NCI-H128 (cell line): ENCODE measurements around the gene CELF1.

Source experiments
- DNase-seq: peaks from one replicate; lab custom pipeline; 2025; ENCODE audit not compliant: unreplicated experiment; lab: John Stamatoyannopoulos, UW

Gene CELF1

DNA sequence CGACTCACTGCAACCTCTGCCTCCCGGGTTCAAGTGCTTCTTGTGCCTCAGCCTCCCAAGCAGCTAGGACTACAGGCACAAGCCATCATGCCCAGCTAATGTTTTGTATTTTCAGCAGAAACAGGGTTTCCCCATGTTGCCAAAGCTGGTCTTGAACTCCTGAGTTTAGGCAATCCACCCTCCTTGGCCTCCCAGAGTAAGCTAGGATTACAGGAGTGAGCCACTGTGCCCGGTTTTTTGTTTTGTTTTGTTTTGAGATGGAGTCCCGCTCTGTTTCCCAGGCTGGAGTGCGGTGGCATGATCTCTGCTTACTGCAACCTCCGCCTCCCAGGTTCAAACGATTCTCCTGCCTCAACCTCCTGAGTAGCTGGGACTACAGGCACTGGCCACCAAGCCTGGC, 41.0 kb downstream of the CELF1 start:
- no peak for DNase-seq

DNA sequence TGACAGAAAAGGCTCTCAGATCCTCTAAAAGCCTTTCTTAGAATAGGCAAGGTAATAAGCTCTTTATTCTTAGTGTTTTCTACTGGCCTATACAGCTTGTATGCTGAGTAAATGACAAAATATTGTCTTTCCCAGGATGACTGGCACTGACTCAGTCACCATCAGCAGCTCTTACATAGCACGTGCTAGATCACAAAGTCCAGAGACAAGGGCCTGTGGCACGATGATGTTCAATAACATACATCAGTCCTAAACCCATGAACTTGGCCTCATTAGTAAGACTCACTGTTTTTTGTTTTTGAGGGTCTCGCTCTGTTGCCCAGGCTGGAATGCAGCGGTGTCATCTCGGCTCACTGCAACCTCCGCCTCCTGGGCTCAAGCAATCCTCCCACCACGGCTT, 42.7 kb downstream of the CELF1 start:
- no peak for DNase-seq

- no peak for DNase-seq
Observed at GRCh38 chr11:47509077-47509536, 43.8 kb downstream of the CELF1 start.

DNA sequence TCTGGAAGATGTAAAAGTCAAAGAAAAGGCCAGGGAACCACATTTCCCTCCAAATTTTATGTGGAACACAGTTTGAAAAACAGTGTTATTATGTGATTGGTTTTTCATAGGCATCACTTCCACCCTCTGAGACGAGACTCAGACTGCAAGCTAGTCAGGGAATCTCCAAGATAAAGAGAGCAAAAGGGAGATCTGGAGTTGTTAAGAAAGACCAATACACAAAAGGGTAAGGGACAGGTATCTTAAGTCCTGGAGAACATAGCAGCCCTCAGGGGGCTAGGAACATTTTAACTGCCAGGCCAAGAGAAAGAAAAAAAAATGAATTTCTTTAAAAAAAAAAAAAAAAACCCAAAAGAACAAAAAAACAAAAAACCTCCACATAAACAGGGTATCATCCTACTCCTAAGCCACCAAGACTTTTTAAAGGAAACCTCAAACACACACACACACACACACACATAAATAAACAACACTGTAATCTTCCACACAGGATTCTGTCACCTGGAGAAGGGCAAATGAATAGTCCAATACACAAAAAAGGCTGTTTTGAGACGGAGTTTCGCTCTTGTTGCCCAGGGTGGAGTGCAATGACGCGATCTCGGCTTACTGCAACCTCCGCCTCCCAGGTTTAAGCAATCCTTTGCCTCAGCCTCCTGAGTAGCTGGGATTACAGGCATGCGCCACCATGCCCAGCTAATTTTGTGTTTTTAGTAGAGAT, 44.5 kb downstream of the CELF1 start:
- DNase-seq = no peak

DNA sequence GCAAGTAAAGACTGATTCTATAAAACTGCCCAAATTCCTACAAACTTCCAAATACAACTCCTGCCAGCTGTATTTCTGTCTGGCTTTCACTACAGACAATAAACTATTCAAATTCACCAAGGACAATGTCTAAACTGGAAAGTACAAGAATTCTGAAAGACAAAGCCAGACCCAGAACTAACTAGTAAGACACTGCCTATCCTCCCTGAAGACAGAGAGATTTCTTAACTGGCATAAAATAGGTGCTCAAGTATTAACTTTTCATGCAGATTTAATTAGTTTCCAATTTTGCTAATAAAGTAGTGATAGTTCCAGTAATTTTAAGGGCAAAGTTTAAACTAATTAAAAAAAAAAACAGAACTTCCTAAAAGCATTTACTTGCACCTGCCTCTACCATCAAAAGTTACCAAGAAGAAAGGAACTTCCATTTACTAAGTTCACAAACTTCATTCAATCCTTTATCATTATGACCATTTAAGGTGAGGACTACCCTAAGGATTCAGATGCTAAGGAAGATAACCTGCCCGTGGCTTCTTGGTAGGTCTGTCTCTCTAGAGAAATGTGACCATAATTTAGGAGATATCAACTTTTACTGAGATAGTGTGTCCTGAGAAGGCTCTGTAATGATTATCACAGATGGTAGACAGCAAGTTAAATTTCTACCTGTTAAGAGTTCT, 45.2 kb downstream of the CELF1 start:
- no peak for DNase-seq

DNA sequence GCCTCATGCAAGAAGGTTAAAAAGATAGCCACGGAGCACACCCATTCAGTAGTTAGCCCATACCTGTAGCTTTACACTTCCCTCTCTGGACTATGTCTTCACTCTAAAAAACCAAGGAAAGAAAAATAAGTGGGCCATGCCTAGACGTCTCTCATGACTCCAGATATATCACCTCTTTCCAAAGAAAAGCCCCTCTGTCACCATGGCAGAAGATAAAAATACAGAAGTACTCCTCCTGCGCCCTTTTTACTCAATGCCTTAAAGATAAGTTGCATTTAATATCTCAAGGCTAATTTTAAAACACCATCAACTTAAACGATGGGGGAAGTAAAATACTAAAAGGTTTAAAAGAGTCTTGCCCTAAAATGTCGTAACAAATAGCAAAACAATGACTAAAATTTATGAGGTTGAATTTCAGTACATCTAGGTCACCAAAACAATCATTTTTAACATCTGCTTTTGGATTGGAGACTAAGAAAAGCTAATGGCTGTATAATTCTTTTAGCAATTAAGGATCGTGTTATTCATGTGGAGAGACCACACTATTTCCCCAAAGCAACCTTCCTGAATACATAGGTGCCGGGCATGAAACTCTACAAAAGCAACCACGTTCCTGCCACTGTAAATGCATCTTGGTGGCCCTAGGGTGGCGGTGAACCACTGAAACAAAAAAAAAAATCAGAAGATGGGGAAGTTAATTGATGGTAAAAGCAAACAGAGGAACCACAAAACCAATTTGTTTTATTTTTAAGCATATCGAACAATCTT, 46.0 kb downstream of the CELF1 start:
- DNase-seq = no peak

GRCh38 chr11:47506373-47506772, 46.6 kb downstream of the CELF1 start:
- DNase-seq = no peak

GRCh38 chr11:47504910-47505309, 48.0 kb downstream of the CELF1 start:
- DNase-seq = no peak

DNA sequence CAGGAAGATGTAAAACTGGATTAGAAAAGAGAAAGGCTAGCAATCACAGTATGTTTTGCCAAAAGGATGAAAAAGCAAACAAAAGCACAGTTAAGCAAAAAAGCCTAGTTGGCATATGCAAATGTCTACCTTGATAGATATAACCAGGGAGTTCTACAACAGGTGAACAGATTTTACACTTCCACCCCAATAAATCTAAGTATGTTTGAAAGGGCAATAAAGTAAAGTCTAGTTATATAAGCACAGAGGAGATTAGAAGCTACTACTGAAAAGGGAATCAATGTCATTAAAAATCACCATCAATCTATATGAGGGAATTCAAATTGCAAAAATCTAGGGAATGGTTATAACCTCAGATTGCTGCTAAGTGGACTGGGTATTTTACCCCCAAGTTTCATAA, 49.7 kb downstream of the CELF1 start:
- no peak for DNase-seq

- no peak for DNase-seq
Observed at GRCh38 chr11:47502767-47503166, 50.2 kb downstream of the CELF1 start.

DNA sequence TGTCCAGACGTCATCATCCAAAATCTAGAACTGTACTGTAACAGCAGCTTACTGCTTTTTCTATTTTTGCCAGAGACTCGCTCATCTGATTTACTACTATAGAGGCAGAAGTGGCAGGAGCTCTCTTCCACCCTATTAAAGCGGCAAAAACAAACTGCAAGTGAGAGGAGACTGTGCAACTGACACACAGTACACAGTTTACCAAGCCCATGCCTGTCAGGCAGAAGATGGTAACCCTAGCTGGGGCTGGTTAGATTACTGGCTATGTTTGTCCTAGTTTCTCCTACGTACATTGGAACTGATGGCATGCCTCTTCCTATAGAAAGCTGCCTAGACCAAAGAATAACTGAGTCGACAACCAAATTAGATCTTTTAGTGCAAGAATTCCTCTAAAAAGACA, 51.8 kb downstream of the CELF1 start:
- no peak for DNase-seq

DNA sequence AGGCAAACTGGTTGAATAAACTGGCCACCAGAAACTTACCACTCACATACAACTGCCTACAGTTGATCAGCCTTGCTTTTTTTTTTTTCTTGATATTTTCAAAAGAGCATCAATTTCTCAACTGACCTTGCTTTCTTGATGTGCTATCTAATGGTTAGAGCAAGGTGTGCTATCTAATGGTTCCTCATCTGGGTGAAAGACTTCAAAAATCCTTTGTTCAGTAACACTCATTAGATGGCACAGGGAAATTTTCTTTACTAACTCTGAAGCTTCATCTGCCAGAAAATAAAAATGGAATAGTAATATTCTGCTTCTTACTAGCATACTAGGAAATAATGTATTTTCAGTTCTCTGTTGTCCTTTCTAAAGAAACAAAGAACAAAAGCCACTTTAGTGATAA, 52.8 kb downstream of the CELF1 start:
- no peak for DNase-seq

GRCh38 chr11:47499614-47500013, 53.3 kb downstream of the CELF1 start:
- no peak for DNase-seq

- DNase-seq = no peak
Observed at GRCh38 chr11:47499161-47499560, 53.8 kb downstream of the CELF1 start.

GRCh38 chr11:47498584-47499152, 54.3 kb downstream of the CELF1 start:
- DNase-seq = no peak

DNA sequence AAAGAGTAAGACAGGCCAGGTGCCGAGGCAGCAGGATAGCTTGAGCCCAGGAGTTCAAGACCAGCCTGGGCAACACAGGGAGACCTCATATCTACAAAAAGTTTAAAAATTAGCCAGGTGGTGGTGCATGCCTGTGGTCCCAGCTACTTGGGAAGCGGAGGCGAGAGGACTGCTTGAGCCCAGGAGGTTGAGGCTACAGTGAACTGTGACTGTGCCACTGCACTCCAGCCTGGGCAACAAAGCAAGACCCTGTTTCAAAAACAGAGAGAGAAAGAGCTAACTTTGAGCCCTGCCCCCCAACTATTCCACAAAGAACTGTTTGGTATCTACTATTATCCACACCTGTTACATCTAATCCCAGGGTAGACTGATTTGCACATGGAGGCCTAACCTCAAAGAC, 54.8 kb downstream of the CELF1 start:
- DNase-seq = no peak

DNA sequence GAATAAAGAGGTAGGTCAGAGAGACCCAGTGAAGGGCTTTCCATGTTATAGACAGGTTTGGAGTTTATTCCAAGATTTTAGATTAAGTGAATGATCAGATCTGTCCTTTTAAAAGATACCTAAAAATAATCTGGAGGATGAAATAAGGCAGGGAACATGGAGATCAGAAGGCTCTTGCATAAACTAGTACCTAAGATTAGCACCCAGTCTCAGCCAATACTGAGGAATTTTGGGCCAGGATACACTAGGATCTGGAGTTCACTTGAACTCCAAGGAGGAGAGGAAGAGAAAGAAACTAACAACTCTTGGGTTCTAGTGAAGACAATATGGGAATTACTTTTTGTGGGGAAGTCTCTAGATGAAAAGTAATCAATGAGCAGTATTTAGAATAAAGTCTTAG, 56.1 kb downstream of the CELF1 start:
- DNase-seq = no peak

- no peak for DNase-seq
Observed at GRCh38 chr11:47495856-47496217, 57.1 kb downstream of the CELF1 start.

DNA sequence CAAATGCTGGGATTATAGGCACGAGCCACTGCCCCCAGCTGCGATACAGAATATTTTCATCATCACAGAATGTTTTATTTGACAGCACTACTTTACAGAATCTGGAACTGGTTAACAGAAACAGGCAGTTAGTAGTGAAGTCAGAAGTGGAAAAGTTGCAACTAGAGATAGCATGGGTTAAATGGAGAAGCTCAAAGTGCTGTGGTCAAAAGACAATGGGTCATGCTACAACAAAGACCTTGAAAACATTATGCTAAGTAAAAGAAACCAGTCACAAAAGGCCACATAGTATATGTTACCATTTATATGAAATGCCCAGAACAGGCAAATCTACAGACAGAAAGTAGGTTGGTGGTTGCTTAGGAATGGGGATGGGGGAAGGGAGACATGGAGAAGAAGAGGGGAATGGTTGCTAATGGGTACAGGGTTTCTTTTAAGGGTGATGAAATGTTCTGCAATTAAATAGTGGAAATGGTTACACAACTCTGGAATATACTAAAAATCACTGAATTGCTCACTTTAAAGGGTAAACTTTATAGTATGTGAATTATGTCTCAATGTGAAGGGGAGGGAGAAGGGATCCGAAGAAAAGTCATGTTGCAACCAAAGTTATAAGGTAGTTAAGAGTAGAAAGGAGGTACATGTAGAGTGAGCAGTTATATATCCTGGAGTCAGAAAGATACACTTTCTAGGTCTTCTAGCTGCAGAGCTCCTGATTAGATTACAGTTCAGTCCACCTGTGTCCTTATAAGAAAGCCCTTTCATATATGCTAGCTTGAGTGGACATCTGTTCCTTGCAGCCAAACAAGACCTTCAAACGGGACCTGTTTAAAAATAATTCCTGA, 57.7 kb downstream of the CELF1 start:
- no peak for DNase-seq

DNA sequence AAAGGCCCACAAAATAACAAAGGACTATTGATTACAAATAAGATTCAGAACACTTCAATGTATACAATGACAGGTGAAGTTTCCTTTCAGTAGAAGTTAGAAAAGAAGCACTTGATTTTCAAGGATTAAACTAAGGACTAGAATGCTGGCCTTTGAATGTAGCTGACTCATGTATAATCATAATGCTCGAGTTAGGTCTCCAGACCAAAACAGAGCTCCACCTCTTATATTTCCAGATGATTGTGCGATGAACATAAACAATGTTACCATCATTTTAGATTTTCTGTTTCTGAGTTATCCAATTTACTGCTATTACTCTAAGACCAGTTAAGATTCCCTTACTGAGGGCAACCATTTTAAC, 63.6 kb downstream of the CELF1 start:
- DNase-seq = no peak
